Left lobe of liver (tissue), 2 donors: ENCODE results near the gene NDFIP2. TPM values are rescaled to one million over a fixed set of nuclear protein-coding genes. Genes with fewer than 3 reads are reported as not detected.

Experiments
- ATAC-seq: fragments of 200-7000 bp; cut with Tn5 transposase; one replicate; pipeline ENCODE4 v1.9.1; 2020; ENCODE audit warnings: mild to moderate bottlenecking, moderate library complexity
- DNase-seq: peaks from one replicate; pipeline ENCODE4 v3.0.0-alpha.2; 2020; ENCODE audit warnings: low spot score
- total RNA-seq: library from RNA; stranded (reverse); gene quantifications from one replicate; pipeline ENCODE4 v1.2.1, GENCODE V29; 2021
- donor health status: DM: no; HTN: no; CAD: no; lungs with moderate emphysema.
- donor health status: DM: no; HTN: yes; CAD: no.

Gene NDFIP2
- total RNA-seq, 1 donor from 2014 or later, result 27.8 TPM

DNA sequence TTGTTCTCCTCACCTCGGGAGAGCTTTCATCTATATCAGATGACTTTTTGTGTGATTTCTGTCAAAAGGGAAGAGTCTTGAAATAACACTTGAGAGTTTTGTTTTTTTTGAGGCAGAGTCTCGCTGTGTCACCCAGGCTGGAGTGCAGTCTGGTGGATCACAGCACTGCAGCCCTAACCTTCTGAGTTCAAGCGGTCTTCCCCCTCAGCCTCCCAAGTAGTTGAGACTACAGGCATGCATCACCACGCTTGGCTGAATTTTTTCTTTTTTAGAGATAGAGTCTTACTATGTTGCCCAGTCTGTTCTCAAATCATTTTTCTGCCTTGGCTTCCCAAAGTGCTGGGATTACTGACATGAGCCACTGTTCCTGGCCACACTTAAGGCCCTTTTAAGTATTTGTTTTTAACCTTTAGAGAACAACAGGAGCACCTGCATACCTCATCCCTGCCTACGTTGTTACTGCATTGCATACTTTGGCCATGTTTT is 11.4 kb downstream of the NDFIP2 start:
- DNase-seq (no peak), ATAC-seq (no peak)

DNA sequence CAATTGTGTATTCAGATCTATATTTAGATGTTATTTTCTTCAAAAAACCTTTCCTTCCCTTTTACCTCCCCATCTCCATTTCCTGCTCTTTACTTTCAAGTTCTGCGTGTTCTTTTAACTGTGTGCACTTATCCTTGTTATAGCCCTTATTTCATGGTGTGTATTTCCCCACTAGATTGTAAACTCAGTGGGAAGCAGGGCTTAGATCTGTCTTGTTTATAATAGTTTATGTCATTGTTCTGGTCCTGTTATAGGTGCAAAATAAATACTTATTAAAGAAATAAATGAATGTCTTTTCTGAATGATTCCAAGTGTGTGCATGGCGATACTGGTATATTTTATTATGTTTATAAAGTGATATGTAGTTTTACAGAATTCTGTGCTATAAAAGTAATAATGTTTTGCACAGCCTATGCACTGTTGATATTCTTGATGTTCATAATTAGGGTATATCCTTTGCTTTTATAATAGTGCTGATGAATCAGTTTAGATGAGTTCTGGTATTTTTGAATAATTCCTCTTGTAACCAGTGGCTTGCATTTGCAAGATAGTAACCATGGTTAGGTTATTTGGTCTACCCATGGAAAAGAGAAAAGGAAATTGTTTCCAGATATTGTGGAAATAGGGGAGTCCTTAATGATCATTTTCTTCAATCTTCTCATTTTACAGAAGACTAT is 12.1 kb downstream of the NDFIP2 start:
- ATAC-seq (no peak), DNase-seq (no peak)

DNA sequence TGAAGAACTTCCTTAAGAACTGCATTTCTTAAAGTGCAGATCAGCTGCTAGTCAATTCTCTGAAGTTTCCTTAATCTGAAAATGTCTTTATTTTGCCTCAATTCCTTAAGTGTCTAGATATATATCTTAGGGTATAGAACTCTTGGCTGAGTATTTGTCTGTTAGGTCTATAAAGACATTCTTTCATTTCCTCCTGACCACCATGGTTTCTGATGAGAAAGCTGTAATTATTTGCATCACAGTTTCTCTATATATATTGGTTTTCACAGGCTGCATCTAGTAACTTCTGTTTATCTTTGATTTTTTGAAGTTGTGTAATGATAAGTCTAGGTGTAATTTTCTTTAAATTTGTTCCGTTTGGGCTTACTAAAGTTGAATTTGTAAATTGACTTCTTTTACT is 15.2 kb downstream of the NDFIP2 start:
- ATAC-seq (no peak), DNase-seq (no peak)

DNA sequence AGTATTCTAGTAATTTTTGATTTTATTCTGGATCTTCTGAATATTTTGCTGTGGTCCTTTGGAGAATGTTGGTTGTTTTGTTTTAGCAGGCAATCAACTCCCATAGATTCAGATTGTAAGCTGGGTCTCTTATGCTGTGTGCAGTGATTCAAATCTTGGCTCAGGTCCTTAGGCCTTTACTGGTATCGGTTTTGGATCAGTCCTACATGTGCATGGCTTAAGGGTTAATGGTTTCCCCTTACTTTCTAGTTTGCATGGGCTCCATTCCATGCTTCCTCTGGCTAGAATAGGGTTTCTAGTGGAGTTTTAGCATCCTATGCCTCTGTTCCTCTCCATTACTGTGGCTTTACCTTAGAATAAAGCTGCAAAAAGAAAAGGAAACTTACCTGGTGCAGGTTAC is 16.1 kb downstream of the NDFIP2 start:
- ATAC-seq, result no peak
- DNase-seq, result no peak

DNA sequence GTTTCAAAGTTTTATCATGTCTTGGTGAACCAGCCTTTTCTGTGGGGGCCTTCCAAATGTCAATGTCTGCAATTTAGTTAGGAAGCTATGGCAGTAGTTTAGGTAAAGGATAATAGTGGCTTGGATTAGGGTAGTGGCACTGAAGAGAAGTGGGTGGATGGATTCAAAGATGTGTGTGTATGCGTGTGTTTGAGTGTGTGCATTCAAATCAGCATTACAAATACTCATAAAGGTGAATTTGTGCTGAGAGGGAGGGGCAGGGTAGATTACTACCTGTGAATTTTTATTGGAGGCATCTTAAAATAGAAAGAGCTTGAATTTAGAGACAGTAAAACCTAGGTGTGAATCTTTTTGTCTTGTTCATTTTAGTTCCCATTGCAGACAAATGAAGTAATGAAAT is 16.9 kb downstream of the NDFIP2 start:
- no peak for ATAC-seq
- no peak for DNase-seq

DNA sequence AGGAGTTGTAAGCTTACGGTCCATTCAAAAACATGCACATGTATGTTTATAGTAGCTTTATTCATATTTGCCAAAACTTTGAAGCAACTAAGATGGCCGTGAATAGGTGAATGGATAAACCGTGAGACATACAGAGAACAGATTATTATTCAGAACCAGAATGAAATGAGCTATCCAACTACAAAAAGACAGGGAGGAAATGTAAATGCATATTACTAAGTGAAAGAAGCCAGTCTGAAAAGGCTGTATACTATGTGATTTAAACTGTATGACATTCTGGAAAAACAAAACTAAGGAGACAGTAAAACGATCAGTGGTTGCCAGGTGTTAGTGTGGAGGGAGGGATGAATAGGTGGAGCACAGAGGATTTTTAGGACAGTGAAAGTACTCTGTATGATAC is 19.9 kb downstream of the NDFIP2 start:
- DNase-seq, result no peak
- ATAC-seq, result no peak

DNA sequence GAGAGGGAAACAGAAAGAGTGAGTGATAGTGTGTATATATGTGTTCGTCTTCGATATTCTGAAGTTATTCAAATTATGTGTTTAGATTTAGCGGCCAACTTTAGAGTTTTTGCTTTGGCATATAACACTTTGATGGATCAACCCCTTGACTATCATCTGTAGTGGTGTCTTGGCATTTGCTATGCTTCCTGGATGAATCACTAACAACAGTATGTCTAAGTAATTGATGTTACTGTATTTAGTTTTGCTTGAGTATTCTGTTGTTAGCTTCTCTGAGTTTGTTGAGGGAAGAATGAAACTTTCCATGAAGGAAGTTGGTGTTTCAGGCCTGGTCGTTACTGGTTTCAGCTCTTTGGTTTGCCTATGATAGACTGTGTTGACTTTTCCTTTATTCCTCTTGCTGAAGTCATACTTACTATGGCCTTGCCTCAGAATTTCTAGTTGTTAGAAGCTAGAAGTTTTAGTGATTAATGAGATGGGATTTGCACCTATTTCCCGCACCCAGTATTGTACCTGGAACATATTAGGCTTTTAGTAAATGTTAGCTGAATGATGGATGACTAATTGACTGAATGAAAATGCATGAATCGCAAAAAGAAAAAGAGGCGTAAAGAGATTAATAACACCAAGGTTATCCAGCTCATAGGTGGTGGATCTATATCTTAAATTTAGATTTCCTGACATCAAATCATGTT is 20.7 kb downstream of the NDFIP2 start:
- DNase-seq, result no peak
- no peak for ATAC-seq

DNA sequence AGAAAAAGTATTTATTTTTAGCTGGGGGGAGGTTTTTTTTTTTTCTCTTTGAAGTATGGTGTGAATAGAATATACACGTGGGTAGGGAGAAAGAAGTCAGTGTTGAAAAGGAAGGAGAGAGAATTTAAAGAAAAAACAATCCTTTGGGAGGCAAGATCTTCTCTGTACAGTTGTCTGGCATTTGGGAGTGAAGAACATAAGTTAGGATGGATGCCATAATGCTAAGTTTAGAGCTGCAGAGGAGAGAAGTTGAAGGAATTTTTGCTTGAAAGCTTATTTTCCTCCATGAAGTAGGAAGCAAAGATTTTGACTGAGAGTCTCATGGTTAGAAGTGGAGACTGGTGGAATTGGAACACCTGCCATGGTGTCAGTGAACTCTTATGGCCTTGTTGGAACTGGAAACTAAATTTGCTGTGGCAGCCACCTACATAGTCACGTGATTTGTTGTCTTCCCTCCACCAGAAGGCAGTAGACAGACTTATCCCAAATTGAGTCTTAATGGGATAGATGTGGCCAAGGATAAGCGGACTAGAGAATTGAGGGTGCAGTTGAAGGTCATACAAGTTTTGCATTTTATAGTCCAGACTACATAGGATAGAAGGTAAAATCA is 22.0 kb downstream of the NDFIP2 start:
- no peak for DNase-seq
- peak; percentile 58 for ATAC-seq

DNA sequence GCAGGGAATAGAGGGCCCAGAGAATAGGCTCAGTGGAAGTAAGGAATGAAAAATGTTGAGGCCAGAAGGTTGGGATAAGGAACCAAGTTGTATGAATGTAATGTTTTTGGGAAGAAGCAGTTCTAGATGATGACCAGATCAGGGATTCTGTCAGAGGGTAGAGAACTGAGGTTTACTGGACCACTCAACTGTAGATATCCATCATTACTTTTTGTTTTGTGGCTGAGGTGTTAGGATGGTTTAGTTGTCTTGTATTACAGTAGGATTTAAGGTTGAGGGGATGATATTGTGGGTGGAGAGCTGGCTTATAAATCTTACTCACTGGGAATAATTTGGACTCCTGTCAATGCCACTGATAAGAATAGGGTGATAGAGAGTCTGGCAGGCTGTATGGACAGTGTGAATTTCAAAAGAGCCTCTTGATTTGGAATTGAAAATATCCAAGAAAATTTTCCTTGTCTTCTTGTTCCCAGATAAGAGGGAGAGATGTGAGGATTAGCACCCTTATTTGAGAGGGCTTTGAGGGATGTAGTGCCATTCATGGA is 22.6 kb downstream of the NDFIP2 start:
- ATAC-seq (peak; percentile 77), DNase-seq (no peak)

DNA sequence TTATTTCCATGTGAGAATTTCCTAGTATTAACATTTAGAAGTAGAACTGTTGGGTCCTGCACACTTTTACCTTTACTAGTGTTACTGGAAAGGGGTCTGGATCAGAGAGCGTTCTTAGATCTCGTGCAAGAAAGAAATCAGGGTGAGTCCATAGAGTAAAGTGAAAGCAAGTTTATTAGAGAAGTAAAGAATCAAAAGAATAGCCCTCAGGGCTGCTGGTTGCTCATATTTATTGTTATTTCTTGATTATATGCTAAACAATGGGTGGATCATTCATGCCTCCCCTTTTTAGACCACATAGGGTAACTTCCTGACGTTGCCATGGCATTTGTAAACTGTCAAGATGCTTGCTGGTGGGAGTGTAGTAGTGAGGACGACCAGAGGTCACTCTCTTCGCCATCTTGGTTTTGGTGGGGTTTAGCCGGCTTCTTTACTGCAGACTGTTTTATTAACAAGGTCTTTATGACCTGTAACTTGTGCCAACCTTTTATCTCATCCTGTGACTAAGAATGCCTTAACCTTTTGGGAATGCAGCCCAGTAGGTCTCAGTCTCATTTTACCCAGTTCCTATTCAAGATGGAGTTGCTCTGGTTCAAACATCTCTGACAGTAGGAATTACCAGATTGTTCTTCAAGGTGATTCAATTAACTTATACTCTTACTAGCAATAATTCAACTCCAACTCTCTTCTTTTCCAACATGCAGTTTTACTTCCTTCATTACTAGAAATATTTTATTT is 27.4 kb downstream of the NDFIP2 start:
- no peak for ATAC-seq

DNA sequence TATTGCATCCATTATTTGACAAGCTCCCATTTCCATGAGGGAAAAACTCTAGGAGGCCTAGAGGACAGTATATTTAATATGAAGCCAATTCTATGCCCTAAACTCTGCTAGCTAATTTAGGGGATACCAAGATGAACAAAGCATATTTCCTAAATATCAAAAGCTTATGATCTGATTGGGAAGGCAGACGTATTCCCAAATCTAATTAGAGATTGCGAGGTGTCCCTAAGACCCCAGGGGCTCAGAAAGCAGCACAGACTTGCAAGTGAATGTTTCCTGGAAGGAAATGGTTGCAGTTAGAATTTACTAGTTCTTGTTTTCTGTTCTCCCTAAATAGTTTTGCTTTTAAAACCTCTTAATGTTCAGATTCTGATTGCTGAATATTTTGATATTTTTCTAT is 30.7 kb downstream of the NDFIP2 start:
- ATAC-seq, result no peak

More for the DNA sequence above, 27.4 kb downstream of the NDFIP2 start:
- no peak for DNase-seq

DNA sequence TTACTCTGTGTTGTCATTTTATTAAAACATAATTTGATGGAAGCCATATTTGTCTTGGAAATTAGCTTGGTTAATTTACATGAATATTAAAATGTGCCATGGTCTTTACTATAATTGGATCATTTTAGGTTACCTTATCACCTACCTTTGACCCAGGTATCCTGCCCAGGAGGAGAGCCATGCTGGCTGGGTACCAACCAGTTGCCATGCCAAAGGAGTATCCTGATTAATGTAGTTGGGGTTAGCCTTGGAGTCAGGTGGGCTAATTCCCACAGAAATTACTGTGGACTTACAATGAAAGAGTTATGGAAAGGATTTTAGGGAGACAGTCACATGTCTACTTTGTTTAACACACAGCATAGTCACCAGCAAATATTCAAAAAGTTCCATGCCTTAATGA is 32.0 kb downstream of the NDFIP2 start:
- peak; percentile 55 for DNase-seq
- peak; percentile 86 for ATAC-seq

More for the DNA sequence above, 30.7 kb downstream of the NDFIP2 start:
- no peak for DNase-seq

DNA sequence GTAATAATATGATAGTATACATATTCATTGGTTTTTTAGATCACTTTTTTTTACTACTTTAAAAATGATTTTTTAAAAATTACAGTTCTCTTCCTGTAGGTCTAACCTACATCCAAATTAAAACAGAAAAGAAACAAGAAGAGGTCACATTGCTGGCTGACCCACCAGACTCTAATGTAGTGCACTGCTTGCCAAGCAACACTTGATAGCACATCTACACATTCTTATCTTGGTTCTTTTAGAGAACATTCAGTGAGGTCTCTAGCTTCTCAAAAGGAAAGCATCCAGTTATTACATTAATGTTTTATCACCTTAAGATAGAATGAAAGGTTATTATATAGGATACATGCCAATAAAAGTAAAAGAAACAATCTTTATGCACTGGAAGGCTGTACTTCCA is 35.6 kb downstream of the NDFIP2 start:
- no peak for ATAC-seq
- no peak for DNase-seq

DNA sequence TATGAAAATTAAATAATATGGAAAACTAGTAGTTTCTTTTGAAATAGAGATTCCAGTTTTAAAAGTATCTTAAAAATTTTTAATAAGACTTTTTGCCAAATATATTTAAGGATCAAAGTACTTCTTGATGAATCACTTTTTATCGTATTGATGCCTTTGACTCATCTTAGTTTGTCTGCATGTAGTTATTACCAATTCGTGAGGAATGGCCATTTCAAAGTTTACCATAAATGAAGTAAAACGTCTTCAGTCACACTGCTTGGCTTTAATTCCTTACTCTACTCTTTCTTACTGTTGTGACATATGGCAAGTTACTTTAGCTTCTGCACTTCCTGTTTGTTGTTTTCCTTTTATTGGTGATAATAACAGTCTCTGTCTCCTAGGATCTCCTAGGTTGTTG is 38.3 kb downstream of the NDFIP2 start:
- DNase-seq (no peak), ATAC-seq (no peak)

DNA sequence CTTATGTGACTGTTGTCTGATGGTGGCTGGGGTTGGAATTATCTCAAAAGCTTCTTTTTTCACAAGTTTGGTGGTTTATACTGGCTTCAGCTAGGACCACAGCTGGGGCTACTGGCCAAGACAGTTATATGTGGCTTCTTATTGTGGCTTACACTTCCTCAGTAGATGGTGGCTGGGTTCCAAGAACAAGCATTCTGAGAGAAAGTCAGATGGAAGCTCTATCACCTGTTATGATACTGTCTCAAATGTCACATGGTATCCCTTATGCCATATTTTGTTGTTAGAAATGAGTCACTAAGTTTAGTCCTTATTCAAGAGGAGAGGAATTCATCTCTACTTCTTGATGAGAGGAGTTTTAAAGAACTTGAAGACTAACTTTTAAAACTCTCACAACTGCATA is 41.6 kb downstream of the NDFIP2 start:
- DNase-seq (no peak), ATAC-seq (no peak)

DNA sequence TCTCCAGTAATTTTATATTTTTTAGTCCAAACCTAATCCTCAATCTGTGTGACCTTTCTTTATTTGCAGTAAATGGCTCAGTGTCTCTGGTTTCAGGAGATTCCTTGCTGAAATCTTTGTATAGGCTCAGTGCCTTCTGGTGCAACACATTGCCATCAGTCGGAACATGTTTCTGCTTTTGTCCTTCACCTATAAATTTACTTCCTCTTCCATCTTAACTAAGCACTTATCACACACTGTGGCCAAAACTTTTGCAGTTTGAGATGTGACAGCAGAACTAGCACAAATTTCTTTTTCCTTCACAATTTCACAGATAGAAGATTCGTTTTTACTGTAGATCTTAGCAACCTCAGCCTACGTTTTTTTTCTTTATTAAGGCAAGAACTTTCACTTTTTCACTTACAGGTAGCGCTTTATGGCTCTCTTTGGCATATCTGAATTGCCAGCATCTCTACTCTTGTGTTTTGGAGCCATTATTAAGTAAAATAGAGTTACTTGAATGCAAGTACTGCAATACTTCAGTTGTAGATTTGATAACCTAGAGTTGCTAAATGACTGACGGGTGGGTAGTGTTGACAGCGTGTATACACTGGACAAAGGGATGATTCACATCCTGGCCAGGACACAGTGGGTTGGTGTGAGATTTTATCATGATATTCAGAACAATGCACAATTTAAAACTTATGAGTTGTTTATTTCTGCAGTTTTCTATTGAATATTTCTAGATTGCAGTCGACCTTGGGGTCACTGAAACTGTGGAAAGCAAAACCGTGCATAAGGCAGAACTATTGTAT is 44.3 kb downstream of the NDFIP2 start:
- ATAC-seq (no peak), DNase-seq (no peak)

DNA sequence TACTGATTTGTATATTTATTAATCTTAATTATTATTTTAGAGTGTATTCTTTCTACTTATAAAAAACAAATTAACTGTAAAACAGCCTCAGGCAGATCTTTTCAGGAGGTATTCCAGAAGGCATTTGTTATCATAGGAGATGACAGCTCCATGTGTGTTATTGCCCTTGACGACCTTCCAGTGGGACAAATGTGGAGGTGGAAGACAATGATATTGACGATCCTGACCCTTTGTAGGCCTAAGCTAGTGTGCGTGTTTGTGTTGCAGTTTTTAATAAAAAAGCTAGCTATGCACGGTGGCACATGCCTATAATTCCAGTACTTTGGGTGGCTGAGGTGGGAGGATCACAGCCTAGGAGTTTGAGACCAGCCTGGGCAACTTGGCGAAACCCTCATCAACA is 46.7 kb downstream of the NDFIP2 start:
- no peak for ATAC-seq

DNA sequence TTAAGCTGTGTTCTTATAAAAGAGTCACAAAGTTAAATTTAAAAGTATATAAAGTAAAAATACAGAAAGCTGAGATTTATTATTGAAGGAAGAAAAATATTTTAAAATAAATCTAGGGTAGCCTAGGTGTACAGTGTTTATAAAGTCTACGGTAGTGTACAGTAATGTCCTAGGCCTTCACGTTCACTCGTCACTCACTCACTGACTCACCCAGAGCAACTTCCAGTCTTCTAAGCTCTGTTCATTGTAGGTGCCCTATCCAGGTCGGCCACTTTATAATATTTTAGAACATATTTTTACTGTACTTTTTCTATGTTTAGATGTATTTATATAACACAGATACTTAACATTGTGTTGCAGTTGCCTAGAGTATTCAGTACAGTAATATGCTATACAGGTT is 47.4 kb downstream of the NDFIP2 start:
- ATAC-seq (no peak), DNase-seq (no peak)

More for the DNA sequence above, 46.7 kb downstream of the NDFIP2 start:
- no peak for DNase-seq

DNA sequence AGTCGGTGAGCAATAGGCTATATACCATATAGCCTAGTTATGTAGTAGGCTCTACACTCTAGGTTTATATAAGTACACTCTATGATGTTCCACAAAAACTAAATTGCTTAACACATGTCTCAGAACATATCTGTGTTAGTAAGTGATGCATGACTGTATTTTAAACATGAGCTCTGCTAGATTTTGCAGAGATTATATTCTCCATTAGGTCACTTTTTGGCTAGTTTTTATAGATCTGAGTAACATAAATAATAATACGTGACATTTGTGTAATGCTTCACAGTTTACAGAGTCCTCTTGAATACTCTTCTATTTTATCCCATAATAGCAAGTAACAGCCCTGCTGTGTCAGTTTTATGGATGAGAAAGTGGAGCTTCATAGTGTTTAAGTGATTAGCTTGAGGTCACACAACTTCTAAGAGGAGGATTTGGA is 47.8 kb downstream of the NDFIP2 start:
- no peak for DNase-seq

DNA sequence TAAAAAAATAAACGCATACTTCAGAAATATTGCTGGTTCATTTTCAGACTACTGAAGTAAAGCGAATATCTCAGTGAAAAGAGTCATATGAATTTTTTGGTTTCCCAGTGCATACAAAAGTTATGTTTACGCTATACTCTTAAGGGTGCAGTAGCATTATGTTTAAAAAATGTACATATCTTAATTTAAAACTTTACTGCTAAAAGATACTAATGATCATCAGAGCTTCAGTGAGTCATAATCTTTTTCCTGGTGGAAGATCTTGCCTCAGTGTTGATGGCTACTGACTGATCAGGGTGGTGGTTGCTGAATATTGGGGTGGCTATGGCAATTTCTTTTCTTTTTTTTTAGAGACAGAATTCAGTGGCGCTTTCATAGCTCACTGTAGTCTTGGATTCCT is 48.9 kb downstream of the NDFIP2 start:
- DNase-seq, result no peak
- ATAC-seq, result no peak

More for the DNA sequence above, 47.8 kb downstream of the NDFIP2 start:
- no peak for ATAC-seq
